Gastroesophageal sphincter (tissue), 3 donors: ENCODE measurements around the gene KCTD16.

Source experiments
- CTCF ChIP-seq, 4 experiments: fragments of 200-600 bp in 2 of 4; fragments of 450-650 bp in 2 of 4; sonication (generic) in 1 of 4; IDR thresholded peaks; one replicate each; pipeline ENCODE4 v1.5.1; 2017 to 2019; ENCODE audit warnings: antibody characterized with exemption in 4 of 4, mild to moderate bottlenecking in 2 of 4, moderate library complexity in 2 of 4
- EP300 ChIP-seq: sonication (generic); formaldehyde crosslinking; IDR thresholded peaks from one replicate; pipeline ENCODE4 v1.6.1; 2017; ENCODE audit warnings: antibody characterized with exemption, mild to moderate bottlenecking
- POLR2A ChIP-seq, 2 donors: fragments of 450-650 bp; IDR thresholded peaks; one replicate each; pipeline ENCODE4 v1.6.1; 2017; ENCODE audit warnings: antibody characterized with exemption in 2 of 2, mild to moderate bottlenecking in 2 of 2, moderate library complexity in 1 of 2
- POLR2AphosphoS5 ChIP-seq: sonication (generic); formaldehyde crosslinking; IDR thresholded peaks from one replicate; pipeline ENCODE4 v1.6.1; 2017; ENCODE audit warnings: antibody characterized with exemption

- no peak for TF ChIP-seq CTCF (IDR thresholded peaks at IDR 0.05)
- no peak for TF ChIP-seq POLR2A (IDR thresholded peaks at IDR 0.05)
- no peak for TF ChIP-seq EP300
- no peak for TF ChIP-seq POLR2AphosphoS5
Observed at GRCh38 chr5:144139586-144139985, 31.1 kb upstream of the KCTD16 start.
